Vagina (tissue), 2 donors: ENCODE results near the gene RNU7-1. TPM values are rescaled to one million over a fixed set of nuclear protein-coding genes. Genes with fewer than 3 reads are reported as not detected.
A peak's percentile ranks its signal among the peaks of the same experiment; 100 is the strongest.

Experiments used
- DNase-seq, 2 donors: peaks; one replicate each; pipeline ENCODE4 v3.0.0-alpha.2; 2017; ENCODE audit errors: extremely low spot score in 2 of 2
- H3K27ac ChIP-seq: fragments of 200-600 bp; sonication (generic); one replicate; pipeline ENCODE4 v1.5.1; 2019
- H3K27me3 ChIP-seq: fragments of 200-600 bp; sonication (generic); one replicate; pipeline ENCODE4 v1.5.1; 2019
- H3K36me3 ChIP-seq, 2 donors: fragments of 200-600 bp; sonication (generic); one replicate each; pipeline ENCODE4 v1.5.1; 2017 to 2019
- H3K4me1 ChIP-seq: fragments of 200-600 bp; sonication (generic); one replicate; pipeline ENCODE4 v1.5.1; 2019
- H3K4me3 ChIP-seq, 2 donors: fragments of 200-600 bp; sonication (generic); 1 replicate in 1 of 2; 2 replicates in 1 of 2; pipeline ENCODE4 v1.5.1; 2016 to 2019
- H3K9me3 ChIP-seq: fragments of 200-600 bp; sonication (generic); one replicate; pipeline ENCODE4 v1.5.1; 2019
- POLR2A ChIP-seq, 2 donors: fragments of 450-650 bp; IDR thresholded peaks; one replicate each; pipeline ENCODE4 v1.6.1; 2017; ENCODE audit warnings: antibody characterized with exemption in 2 of 2, mild to moderate bottlenecking in 2 of 2, moderate library complexity in 2 of 2
- POLR2AphosphoS5 ChIP-seq, 2 donors: sonication (generic); formaldehyde crosslinking; IDR thresholded peaks; one replicate each; pipeline ENCODE4 v1.9.0; 2017; ENCODE audit warnings: antibody characterized with exemption in 2 of 2, mild to moderate bottlenecking in 2 of 2, low read depth in 1 of 2; ENCODE audit not compliant: insufficient read depth in 1 of 2
- intact Hi-C: fragments of 100-400 bp; cut with DNase I; formaldehyde crosslinking; loops from one replicate; pipeline ENCODE4 v1.15.1; 2023
- microRNA counts, 2 donors: library from miRNA; unstranded; fragments of <30 nt; microRNA quantifications; one replicate each; lab custom pipeline; 2016 to 2017
- microRNA-seq: library from miRNA; unstranded; fragments of <30 nt; microRNA quantifications from one replicate; pipeline ENCODE4, GENCODE V29; 2017; ENCODE audit warnings: borderline number of aligned reads, borderline replicate concordance
- small RNA-seq: library from RNA; depleted of rRNA; stranded (forward); fragments of <200 nt; gene quantifications from one replicate; pipeline ENCODE3, GENCODE V24; 2016
- total RNA-seq: library from RNA; depleted of rRNA; stranded (reverse); fragments of >200 nt; gene quantifications from one replicate; pipeline ENCODE4 v1.2.3, GENCODE V29; 2016
- TF ChIP-seq, protein P1 (sequence below), 3 experiments: fragments of 450-650 bp in 2 of 3; fragments of 200-600 bp in 1 of 3; sonication (generic) in 1 of 3; IDR thresholded peaks; one replicate each; pipeline ENCODE4 v1.5.1; 2017 to 2019; ENCODE audit warnings: antibody characterized with exemption in 3 of 3, mild to moderate bottlenecking in 2 of 3, moderate library complexity in 2 of 3

RNU7-1 gene
- total RNA-seq, 1 donor from 2014 or later = not detected

DNA sequence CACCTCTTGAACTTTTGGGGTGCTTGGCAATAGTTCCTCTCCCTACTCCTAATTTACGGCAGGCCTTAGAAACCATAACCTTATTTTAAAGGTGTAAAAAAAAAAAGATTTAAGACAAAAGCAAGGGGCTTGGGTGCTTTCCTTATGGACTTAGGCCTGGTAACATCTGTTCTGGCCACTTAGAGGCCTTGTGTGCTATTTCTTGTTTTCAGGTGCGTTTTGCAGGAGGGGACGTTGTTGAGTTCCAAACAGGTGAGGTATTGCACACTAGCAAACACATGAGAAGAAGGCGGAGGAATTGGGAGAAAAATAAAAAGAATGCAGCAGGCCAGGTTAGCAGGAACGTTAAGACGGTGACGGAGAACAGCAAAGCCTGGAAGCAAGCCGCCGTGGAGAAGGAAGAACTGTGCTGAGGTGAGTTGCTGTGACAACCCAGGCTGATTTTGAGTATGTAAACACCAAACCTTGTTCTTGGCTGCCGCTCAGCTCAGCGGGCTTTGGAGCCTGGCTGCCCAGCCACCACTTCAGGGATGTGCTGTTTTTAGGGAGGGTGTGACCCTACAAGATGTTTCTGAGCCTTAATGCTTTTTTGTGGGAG, 44.4 kb downstream of the RNU7-1 start:
- peaks cover 0 to 5% of the 10 kb centered on the region in 2 donors for H3K36me3 ChIP-seq
- no peaks in the 10 kb centered on the region for H3K9me3 ChIP-seq
- H3K27me3 ChIP-seq = no peaks in the 10 kb centered on the region
- DNase-seq = no peak
- no peak for TF ChIP-seq POLR2AphosphoS5 (IDR thresholded peaks at IDR 0.05; ENCODE audit: insufficient read depth in 1 of 2, low read depth in 1 of 2)
- no peak for TF ChIP-seq POLR2A (IDR thresholded peaks at IDR 0.05)
- TF ChIP-seq, protein P1, sequence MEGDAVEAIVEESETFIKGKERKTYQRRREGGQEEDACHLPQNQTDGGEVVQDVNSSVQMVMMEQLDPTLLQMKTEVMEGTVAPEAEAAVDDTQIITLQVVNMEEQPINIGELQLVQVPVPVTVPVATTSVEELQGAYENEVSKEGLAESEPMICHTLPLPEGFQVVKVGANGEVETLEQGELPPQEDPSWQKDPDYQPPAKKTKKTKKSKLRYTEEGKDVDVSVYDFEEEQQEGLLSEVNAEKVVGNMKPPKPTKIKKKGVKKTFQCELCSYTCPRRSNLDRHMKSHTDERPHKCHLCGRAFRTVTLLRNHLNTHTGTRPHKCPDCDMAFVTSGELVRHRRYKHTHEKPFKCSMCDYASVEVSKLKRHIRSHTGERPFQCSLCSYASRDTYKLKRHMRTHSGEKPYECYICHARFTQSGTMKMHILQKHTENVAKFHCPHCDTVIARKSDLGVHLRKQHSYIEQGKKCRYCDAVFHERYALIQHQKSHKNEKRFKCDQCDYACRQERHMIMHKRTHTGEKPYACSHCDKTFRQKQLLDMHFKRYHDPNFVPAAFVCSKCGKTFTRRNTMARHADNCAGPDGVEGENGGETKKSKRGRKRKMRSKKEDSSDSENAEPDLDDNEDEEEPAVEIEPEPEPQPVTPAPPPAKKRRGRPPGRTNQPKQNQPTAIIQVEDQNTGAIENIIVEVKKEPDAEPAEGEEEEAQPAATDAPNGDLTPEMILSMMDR (IDR thresholded peaks at IDR 0.05) = no peak
- intact Hi-C loops = no loop called here
- peak overlapping the region; percentile 20 for H3K27ac ChIP-seq
- H3K4me3 ChIP-seq = no peak overlapping the region
- H3K4me1 ChIP-seq = no peaks in the 10 kb centered on the region

MicroRNAs within 50 kb of the gene (microRNA counts, 767-probe panel; counts per million panel counts)
- microRNA hsa-miR-141-3p (lab: Ali Mortazavi, UCI) (3,784 to 4,484 counts per million in 2 donors), microRNA hsa-miR-200c-3p (lab: Ali Mortazavi, UCI) (7,182 to 8,797 counts per million in 2 donors)

Small RNA genes within 50 kb of the gene (microRNA-seq; reads per million reads assigned to microRNA genes)
- 658 reads per million, percentile 73 among the genes with 10 or more reads in this experiment for gene MIR141
- 71,974 reads per million, percentile 98 among the genes with 10 or more reads in this experiment for gene MIR200C

Small RNA genes within 50 kb of the gene (small RNA-seq; reads per million reads assigned to genes)
- gene MIR141 = 13.2 reads per million, percentile 94 among the genes with 10 or more reads in this experiment
- 40.1 reads per million, percentile 96 among the genes with 10 or more reads in this experiment for gene MIR200C
- not detected for gene RNU7-1
- not detected for gene SCARNA12

Other genes with a start within 250 kb of the RNU7-1 start
- 5.6 TPM for gene PIANP, start 243.0 kb upstream of the RNU7-1 start, total RNA-seq
- 35.4 TPM for gene COPS7A, start 219.8 kb upstream of the RNU7-1 start, total RNA-seq
- 150 TPM for gene MLF2, start 190.7 kb upstream of the RNU7-1 start, total RNA-seq
- 132 TPM for gene PTMS, start 177.5 kb upstream of the RNU7-1 start, total RNA-seq
- gene LAG3, start 171.3 kb upstream of the RNU7-1 start, total RNA-seq = 10.3 TPM
- 14.2 TPM for gene CD4, start 154.3 kb upstream of the RNU7-1 start, total RNA-seq
- 3.2 TPM for gene GPR162, start 122.0 kb upstream of the RNU7-1 start, total RNA-seq
- 37.3 TPM for gene P3H3, start 115.4 kb upstream of the RNU7-1 start, total RNA-seq
- gene GNB3, start 102.9 kb upstream of the RNU7-1 start, total RNA-seq = 5.2 TPM
- 8.6 TPM for gene CDCA3, start 92.5 kb upstream of the RNU7-1 start, total RNA-seq
- gene USP5, start 91.7 kb upstream of the RNU7-1 start, total RNA-seq = 36.6 TPM
- gene TPI1, start 76.3 kb upstream of the RNU7-1 start, total RNA-seq = 274 TPM
- gene SPSB2, start 70.5 kb upstream of the RNU7-1 start, total RNA-seq = 3.2 TPM
- gene LRRC23, start 39.0 kb upstream of the RNU7-1 start, total RNA-seq = 8.6 TPM
- gene ENO2, start 29.2 kb upstream of the RNU7-1 start, total RNA-seq = 20.1 TPM
- gene ATN1, start 15.9 kb upstream of the RNU7-1 start, total RNA-seq = 92.1 TPM
- gene C12orf57, start 206 bp downstream of the RNU7-1 start, total RNA-seq = 760 TPM
- gene PTPN6, start 7.5 kb downstream of the RNU7-1 start, total RNA-seq = 17.4 TPM
- gene PHB2, start 26.8 kb downstream of the RNU7-1 start, total RNA-seq = 199 TPM
- 21.9 TPM for gene EMG1, start 27.1 kb downstream of the RNU7-1 start, total RNA-seq
- gene LPCAT3, start 74.7 kb downstream of the RNU7-1 start, total RNA-seq = 42.0 TPM
- 541 TPM for gene C1S, start 116.9 kb downstream of the RNU7-1 start, total RNA-seq
- 830 TPM for gene C1R, start 148.6 kb downstream of the RNU7-1 start, total RNA-seq
- gene C1RL, start 165.4 kb downstream of the RNU7-1 start, total RNA-seq = 122 TPM
- 3.7 TPM for gene RBP5, start 185.1 kb downstream of the RNU7-1 start, total RNA-seq
- gene CLSTN3, start 186.6 kb downstream of the RNU7-1 start, total RNA-seq = 46.2 TPM
- 31.2 TPM for gene PEX5, start 245.9 kb downstream of the RNU7-1 start, total RNA-seq